ENCODE results near the gene XIRP1. TPM values are rescaled to one million over a fixed set of nuclear protein-coding genes. Genes with fewer than 3 reads are reported as not detected.

XIRP1 gene
- total RNA-seq, 1 donor = under 0.01 TPM

DNA sequence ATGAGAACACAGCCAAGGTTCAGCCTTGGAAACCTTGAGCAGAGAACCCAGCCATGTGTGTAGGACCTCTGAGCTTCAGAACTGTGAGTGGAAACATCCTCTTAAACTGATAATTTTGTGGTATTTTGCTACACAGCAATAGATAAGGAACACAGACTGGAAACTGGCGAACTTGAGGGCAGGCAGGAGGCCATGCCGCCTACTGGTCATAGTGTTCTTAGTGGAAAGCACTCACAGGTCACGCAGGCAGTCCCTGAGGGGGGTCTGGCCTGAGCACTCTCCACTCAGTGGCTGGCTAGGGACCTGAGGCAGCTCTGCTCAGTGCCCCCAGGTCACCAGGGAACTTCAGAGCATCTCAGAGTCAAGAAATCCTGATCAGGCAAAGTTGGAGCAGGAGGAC, 9.7 kb upstream of the XIRP1 start:
- no peak overlapping the region for H3K4me3 ChIP-seq (ENCODE audit: insufficient read depth, low read length)
- no peaks in the 10 kb centered on the region for H3K36me3 ChIP-seq (ENCODE audit: insufficient read depth, low read length)
- no peak for DNase-seq (ENCODE audit: insufficient read length, low spot score, missing footprints)
- H3K4me1 ChIP-seq (ENCODE audit: insufficient read depth, low read length) = peaks cover under 1% of the 10 kb centered on the region
- H3K9me3 ChIP-seq (ENCODE audit: low read depth, low read length) = no peaks in the 10 kb centered on the region
- no peak overlapping the region for H2AFZ ChIP-seq (ENCODE audit: low read length)
- H4K20me1 ChIP-seq (ENCODE audit: insufficient read depth, low read length) = no peaks in the 10 kb centered on the region
- no peaks in the 10 kb centered on the region for H3K79me2 ChIP-seq (ENCODE audit: insufficient read depth, low read length)
- no peak overlapping the region for H3K4me2 ChIP-seq (ENCODE audit: insufficient read depth, low read length)
- no peak for TF ChIP-seq CTCF (IDR thresholded peaks at IDR 0.05; ENCODE audit: extremely low read depth, low read depth, low read length)
- H3K27ac ChIP-seq (ENCODE audit: low read depth, low read length) = no peak overlapping the region
- H3K27me3 ChIP-seq (ENCODE audit: insufficient read depth, low read length) = peaks cover 24% of the 10 kb centered on the region

DNA sequence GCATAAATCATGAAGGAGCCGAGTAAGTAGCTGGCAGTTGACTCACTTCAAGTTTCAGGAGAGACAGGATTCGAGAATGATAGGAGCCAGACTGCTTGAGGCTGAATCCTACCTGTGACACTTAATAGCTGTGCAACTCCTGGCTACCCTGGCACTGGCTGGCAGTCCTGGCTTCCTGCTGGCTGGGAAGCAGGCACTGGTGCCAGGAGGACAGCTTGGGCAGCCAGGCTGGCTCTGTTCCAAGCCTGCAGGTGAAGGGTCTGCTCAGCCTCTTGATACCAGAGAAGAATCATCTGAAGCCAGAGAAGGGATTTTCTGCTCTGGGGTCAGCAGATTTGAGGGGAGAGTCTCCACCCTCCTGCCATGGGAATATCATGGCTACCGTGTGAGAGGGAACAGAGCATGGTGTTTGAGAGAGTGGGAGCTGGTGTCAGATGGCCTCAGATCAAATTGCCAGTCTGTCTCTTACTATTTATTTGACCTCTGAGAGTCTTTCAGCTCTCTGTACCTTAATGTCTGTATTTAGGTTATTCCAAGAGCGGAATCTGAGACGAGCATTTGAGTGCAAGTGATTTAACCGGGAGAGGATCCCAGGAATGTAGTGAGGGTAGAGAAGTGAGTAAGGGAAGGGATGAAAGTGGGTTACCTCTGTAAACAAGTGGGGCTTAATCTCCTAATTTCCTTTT, 4.4 kb upstream of the XIRP1 start:
- TF ChIP-seq CTCF (IDR thresholded peaks at IDR 0.05; ENCODE audit: extremely low read depth, low read depth, low read length) = no peak
- Histone ChIP-seq H3K4me3 (ENCODE audit: insufficient read depth, low read length) (no peak overlapping the region), H3K4me2 (ENCODE audit: insufficient read depth, low read length) (no peak overlapping the region), H3K27ac (ENCODE audit: low read depth, low read length) (no peak overlapping the region), H4K20me1 (ENCODE audit: insufficient read depth, low read length) (no peaks in the 10 kb centered on the region), H2AFZ (ENCODE audit: low read length) (peak overlapping the region; percentile 14), H3K4me1 (ENCODE audit: insufficient read depth, low read length) (peaks cover 14% of the 10 kb centered on the region), H3K79me2 (ENCODE audit: insufficient read depth, low read length) (no peaks in the 10 kb centered on the region), H3K36me3 (ENCODE audit: insufficient read depth, low read length) (no peaks in the 10 kb centered on the region), H3K27me3 (ENCODE audit: insufficient read depth, low read length) (peaks cover 11% of the 10 kb centered on the region), H3K9me3 (ENCODE audit: low read depth, low read length) (no peaks in the 10 kb centered on the region)
- no peak for DNase-seq (ENCODE audit: insufficient read length, low spot score, missing footprints)

GRCh38 chr3:39196034-39196433, 3.6 kb upstream of the XIRP1 start:
- H4K20me1 ChIP-seq (ENCODE audit: insufficient read depth, low read length) = no peaks in the 10 kb centered on the region
- no peak for TF ChIP-seq CTCF (IDR thresholded peaks at IDR 0.05; ENCODE audit: extremely low read depth, low read depth, low read length)
- no peak overlapping the region for H2AFZ ChIP-seq (ENCODE audit: low read length)
- no peaks in the 10 kb centered on the region for H3K79me2 ChIP-seq (ENCODE audit: insufficient read depth, low read length)
- no peaks in the 10 kb centered on the region for H3K9me3 ChIP-seq (ENCODE audit: low read depth, low read length)
- no peak for DNase-seq (ENCODE audit: insufficient read length, low spot score, missing footprints)
- no peak overlapping the region for H3K27ac ChIP-seq (ENCODE audit: low read depth, low read length)
- no peak overlapping the region for H3K4me3 ChIP-seq (ENCODE audit: insufficient read depth, low read length)
- peaks cover 8% of the 10 kb centered on the region for H3K27me3 ChIP-seq (ENCODE audit: insufficient read depth, low read length)
- no peak overlapping the region for H3K4me2 ChIP-seq (ENCODE audit: insufficient read depth, low read length)
- no peaks in the 10 kb centered on the region for H3K36me3 ChIP-seq (ENCODE audit: insufficient read depth, low read length)
- H3K4me1 ChIP-seq (ENCODE audit: insufficient read depth, low read length) = peaks cover 14% of the 10 kb centered on the region

- Histone ChIP-seq H3K4me1 (ENCODE audit: insufficient read depth, low read length) (peaks cover 14% of the 10 kb centered on the region), H3K4me2 (ENCODE audit: insufficient read depth, low read length) (no peak overlapping the region), H3K9me3 (ENCODE audit: low read depth, low read length) (no peaks in the 10 kb centered on the region), H2AFZ (ENCODE audit: low read length) (no peak overlapping the region), H3K27me3 (ENCODE audit: insufficient read depth, low read length) (peaks cover 5% of the 10 kb centered on the region), H4K20me1 (ENCODE audit: insufficient read depth, low read length) (peaks cover 2% of the 10 kb centered on the region), H3K27ac (ENCODE audit: low read depth, low read length) (no peak overlapping the region), H3K4me3 (ENCODE audit: insufficient read depth, low read length) (no peak overlapping the region), H3K36me3 (ENCODE audit: insufficient read depth, low read length) (no peaks in the 10 kb centered on the region), H3K79me2 (ENCODE audit: insufficient read depth, low read length) (no peaks in the 10 kb centered on the region)
- no peak for TF ChIP-seq CTCF (IDR thresholded peaks at IDR 0.05; ENCODE audit: extremely low read depth, low read depth, low read length)
- DNase-seq (ENCODE audit: insufficient read length, low spot score, missing footprints) = peak; percentile 91
Observed at GRCh38 chr3:39193391-39193790, 996 bp upstream of the XIRP1 start.
